Measurements from ENCODE around the gene LGALS14.
"Not testable (repeated sequence)": the region's sequence is repeated elsewhere in the genome, so short reads cannot be mapped to it uniquely, and the experiment has no call there.

The LGALS14 gene, protein sequence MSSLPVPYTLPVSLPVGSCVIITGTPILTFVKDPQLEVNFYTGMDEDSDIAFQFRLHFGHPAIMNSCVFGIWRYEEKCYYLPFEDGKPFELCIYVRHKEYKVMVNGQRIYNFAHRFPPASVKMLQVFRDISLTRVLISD

DNA sequence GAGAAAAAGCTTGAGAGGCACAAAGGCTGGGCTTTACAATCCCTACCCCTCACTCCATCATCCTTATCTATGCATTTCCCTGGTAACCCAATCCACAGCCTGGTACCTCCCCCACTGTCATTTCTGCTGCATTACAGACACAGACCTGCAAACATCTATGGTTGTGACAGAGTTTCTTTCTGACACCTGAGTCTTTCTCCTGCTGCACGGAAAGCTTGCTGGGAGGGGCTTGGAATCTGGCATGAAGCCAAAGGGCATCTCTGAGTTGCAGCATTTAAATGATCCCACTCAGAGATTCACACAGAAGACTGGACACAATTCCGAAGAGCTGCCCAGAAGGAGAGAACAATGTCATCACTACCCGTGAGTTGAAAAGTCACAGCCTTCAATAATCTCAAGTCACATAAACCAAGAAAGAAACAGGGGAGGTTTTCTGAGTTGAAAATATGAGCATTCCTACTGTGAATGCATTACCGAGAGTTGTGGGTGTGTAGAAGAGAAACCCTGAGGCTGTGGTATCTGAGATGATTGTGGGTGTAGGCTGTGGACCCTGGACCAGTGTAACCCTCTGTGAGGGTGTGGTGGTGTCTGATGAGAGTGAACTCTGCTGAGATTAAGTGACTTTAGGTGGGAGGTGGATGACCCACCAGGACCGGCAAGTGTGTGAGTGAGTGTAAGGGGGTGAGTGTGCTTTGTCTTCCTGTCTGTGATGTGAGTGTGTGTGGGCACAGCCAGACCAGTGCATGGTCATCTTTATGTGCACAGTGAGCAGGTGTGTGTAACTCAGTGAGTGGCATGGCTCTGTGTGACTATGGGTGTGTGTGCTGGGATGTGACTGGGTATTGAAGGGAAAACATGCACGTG, at the start of gene LGALS14:
Gene LGALS14, plus strand, starts transcription at position 301 of the 864 bp plus-strand sequence. Its CDS starts 48 bp downstream, at position 349.
- no peak for DNase-seq

DNA sequence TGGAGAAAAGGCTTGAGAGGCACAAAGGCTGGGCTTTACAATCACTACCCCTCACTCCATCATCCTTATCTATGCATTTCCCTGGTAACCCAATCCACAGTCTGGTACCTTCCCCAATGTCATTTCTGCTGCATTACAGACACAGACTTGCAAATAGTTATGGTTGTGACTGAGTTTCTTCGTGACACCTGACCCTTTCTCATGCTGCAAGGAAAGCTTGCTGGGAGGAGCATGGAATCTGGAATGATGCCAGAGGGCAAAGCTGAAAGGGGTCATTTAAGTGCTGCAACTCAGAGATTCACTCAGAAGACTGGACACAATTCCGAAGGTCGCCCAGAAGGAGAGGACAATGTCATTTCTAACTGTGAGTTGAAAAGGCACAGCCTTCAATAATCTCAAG, 48.7 kb upstream of the LGALS14 start, which contains the start of gene LGALS16:
Gene LGALS16, plus strand, starts transcription at position 301 of the 400 bp plus-strand sequence. Its CDS starts 49 bp downstream, at position 350.
- DNase-seq, result no peak

DNA sequence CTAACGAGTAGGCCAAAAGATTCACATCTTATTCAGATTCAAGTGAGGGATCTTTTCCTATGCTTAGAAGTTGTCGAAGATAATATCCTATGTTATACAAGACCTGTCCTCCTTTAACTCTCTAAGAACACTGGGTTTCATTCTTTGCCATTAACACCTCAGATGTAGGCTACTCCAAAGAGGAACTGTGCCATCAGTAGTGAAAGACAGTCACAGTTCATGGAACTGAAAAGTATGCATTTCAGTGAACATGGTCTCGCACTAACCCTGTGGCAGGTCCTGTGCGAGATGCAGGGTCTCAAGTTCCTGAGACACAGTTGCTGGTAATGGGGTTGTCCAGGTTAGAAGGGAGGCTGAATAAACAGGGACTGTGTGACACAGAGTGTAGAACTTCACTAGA, 44.5 kb upstream of the LGALS14 start:
- no peak for DNase-seq

DNA sequence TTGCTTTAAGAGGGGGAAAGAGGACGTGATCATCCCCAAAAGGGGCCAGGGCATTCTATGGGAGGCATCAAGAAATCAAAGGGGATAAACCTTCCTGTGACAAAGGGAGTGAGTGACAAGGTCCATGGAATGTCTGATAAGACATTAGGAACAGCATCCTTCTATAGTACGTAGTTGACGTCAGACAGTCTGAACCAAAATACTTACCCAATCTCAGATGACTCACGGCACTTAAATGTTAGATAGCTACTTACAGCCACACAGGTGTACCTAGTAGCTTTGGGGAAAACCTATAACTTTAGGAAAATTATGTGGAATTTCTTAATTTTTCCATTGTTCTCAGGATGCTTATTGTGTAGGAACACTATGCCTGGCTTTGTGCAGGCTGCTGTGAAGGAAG, 43.6 kb upstream of the LGALS14 start:
- DNase-seq, result no peak

DNA sequence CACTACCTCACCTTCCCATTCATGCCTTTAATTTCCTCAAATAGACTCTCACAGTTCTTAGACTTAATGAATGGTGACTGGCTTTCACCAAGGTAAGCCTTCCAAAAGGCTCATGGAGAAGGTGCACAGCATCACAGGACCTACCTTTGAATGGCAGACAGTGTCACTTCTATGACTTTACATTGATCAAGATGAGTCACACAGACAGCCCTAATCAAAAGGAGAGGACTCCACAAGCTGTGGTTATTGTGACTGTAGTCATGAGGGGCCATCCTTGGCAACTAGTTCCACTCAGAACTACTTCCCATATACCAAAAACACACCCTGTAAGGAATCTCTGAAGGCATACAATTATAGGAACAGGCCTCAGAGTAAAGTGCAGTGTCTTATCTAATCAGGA, 42.7 kb upstream of the LGALS14 start:
- no peak for DNase-seq

DNA sequence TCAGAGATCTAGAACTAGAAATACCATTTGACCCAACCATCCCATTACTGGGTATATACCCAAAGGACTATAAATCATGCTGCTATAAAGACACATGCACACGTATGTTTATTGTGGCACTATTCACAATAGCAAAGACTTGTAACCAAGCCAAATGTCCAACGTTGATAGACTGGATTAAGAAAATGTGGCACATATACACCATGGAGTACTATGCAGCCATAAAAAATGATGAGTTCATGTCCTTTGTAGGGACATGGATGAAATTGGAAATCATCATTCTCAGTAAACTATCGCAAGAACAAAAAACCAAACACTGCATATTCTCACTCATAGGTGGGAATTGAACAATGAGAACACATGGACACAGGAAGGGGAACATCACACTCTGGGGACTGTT, 34.4 kb upstream of the LGALS14 start:
- not testable (repeated sequence) for DNase-seq

DNA sequence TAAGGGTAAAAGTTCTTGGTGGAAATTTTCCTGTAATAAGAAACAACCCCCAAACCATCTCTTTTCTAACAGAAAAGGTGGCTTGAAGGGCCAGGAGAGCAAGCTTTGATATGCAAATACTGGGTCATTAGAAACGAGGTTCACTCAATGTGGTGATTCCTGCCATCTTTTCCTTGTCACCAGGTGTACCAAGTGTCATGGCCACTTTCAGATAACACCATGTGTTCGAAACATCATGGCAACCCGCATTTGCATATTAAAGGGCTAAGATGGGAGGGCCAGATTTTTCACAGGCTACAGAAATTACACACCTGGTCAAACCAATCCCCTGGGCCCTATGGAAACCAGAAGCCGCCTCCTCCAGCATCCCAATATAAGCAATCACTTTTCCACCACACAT, 33.3 kb upstream of the LGALS14 start:
- DNase-seq, result no peak

DNA sequence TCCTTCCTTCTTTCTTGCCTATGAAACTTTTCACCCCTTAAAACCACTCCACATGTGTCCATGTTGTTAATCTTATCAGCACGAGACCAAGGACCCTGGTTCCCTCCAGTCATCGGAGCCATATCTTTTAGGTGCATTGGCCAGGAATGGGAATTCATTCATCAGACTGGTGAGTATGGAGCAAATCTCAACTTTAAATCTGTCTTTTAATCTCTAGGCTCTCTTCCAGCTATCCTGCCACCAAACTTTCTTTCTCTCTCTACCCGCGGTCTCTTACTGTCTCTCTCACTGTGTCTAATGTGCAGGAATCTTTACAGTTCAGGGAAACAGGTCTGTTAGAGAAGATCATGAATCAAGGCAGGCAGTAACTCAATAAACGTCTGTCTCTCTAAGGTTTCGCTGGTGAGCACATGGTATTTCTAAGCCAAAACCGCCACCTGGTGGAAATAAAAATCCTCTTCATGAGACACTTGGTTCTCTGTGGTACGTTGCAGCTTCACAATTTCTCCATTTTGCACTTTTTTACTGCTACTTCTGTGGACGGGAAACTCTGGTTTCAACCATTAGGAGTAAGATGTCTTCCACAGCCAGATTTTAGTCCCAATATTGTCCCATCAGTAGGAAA, 32.4 kb upstream of the LGALS14 start:
- DNase-seq, result no peak

DNA sequence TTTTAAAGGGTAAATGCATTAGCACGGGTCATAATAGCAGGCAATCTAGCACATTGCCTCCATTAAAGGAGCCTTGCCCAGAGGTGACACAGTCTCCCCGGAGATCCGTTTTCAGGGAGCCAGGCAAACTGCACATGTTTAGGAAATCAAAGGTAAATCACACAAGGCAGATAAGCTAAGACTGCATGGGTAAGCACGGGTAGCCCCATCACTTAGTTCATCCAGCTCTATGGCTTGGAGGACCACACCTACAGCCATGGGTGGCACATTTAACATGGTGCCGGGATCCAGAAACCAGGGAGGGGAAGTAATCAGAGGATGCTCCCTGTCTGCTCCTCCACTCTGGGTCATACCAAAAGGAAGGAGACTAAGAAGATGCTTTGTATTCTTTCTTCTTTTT, 31.8 kb upstream of the LGALS14 start:
- DNase-seq, result no peak

DNA sequence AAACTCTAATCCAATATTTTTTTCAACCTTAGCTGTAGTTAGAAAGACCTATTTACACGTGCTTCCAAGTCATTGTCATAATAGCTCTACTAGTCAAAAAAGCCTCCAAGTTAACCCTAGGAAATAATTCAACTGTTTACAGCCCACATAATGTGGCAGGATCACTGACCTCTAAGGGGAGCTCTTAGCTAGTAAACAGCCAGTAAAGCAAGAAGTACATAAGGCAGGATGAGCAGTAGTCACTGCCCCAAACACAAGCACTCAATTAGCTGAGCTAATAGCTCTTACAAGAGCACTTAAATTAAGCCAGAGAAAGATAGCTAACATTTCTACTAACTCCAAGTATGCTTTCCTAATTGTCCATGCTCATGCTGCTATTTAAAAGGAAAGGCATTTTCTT, 30.4 kb upstream of the LGALS14 start:
- DNase-seq, result not testable (repeated sequence)

DNA sequence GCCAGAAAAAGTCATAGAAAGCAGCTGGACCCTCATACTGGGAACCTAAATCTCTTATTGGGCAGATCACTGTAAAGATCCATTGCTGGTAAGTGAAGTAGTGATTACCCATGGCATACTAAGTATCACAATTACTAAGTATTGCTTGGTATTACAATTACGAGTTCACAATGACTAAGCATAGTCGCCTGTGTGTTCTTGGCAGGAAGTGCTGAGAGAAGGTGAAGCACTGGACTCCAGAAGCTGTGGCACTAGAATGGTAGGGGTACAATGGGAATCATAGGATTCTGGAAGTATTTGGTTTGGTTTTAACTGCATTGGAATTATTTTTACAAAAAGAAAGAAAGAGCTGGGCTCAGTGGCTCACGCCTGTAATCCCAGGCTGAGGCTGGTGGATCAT, 28.3 kb upstream of the LGALS14 start:
- DNase-seq, result no peak

DNA sequence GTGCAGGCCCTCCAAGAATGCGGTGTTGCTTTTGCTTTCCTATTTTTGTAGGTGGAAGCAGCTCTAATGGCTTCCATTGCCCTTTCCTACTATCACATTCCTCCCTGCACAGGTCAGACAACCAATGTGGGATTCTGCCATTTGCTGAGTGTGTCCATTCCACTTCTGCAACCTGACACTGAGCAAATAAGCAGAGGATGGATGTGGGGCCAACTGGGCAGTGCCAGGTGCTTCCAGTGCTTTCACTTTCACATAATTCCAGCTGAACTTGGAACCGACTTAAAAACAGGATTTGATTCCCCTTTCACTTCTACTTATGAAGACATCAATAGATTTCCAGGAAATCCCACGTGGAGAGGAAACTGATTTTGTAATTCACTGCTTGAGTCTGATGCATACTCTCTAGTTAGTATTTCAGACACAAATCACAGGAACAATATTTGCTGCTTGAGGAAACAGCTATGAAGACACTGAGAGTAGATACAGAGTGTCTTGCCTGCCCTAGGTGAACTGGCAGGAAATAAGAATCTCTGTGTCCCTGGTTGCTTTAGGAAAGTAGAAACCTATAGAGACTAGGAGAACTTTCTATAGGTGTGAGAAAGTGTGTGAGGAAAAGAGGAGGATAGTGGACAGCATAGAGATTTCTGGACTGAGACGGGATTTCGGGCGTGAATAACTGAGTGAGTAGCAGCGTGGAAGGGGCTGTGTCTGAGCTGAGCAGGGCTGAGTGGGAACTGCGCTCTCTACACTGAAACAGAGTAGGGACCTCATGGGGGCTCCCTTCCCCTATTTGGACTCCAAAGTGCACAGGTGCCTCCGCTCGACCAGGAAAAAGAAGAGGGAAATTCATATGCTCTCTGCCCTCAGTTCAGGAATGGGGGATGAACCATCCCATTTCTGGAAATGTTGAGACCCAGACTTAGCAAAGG, 26.1 kb upstream of the LGALS14 start:
- DNase-seq, result no peak

DNA sequence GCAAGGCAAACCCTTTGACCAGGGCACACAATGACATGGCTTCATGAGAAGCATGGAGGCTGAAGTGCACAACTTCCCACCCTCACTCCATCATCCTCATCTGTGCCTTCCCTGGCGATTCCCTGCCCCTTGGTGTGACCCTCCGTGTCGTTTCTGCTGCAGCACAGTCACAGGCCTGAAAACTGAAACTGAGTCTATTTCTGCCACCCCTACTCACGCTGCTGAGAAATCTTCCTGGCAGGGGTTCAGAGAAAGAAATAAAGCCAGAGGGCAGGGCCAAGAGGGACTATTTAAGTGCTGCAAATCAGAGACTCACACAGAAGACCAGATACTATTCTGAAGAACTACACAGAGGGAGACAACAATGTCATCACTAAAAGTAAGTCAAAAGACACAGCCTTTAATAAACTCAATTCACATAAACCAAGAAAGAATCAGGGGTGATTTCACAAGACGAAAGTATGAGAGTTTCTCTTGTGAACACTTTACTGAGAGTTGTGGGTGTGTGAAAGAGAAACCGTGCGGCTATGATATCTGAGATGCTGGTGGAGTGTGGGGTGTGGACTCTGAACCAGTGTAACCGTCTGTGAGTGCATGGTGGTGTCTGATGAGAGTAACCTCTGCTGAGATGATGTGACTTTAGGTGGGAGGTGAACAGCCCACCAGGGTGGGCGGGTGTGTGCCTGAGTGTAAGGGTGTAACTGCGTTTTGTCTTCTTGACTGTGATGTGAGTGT, 25.1 kb upstream of the LGALS14 start:
- no peak for DNase-seq

DNA sequence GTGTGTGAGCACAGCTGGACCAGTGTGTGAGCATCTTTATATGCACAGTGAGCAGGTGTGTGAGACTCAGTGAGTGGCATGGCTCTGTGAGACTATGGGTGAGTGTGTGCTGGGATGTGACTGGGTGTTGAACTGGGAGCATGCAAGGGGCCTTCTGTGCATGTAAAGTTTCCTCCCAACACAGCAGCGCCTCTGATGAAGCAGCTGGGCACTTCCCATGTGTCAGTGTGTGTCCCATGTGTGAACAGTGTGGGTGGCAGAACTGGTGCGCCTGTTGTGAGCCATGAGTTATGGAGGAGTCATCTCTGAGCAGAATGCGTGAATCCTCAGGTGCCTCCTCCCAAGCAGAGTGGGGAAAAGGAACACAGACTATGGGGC, 24.5 kb upstream of the LGALS14 start:
- DNase-seq, result no peak

DNA sequence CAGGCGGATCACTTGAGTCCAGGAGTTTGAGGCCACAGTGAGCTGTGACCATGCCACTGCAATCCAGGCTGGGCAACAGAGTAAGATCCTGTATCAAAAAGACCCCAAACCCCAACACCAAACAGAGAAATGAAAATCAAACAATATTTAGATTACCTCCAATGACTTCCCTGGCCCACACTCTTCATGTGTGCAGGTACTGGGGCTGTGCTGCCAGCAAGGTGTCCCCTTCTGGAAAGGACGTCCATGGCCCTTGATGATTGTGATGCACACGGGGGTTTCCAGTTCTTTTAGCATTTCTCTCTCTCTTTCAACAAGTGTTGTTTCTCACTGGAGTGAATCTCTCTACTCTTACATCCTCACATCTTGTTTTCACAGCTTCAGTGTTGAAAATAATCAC, 23.7 kb upstream of the LGALS14 start:
- no peak for DNase-seq

DNA sequence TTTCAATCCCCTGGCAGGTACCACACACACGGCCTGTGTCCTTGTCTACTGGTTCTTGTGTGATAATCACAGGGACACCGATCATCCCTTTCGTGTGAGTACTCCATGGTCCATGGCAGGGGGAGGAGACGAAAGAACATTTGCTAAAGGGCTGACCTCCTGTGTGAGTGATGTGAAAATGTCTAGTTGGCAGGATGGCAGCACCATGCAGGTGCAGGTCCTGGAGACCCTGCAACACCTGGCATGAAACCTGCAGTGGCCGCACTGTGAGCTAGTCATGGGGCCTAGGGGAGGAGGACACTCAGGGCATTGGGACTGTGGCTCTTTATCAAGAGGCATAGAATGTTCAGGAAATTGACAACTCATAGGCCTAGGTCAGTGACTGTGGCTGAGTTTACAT, 22.9 kb upstream of the LGALS14 start:
- no peak for DNase-seq

DNA sequence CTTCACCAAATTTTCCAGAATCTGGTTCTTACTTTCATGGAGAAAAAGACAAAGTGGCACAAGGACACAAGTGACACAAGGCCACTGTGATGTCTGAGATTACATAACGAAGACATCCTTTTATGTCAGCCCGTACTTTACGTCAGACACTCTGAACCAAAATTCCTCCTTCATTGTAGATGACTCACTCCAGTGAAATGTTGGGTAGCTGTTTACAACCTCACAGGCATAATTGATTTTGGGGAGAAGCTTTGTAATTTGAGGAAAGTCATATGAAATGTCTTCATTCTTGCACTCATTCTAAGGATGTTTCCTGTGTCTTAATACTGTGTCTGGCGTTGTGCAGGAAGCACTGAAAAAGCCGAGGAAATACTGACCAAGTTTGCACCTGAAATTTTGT, 20.0 kb upstream of the LGALS14 start:
- DNase-seq, result no peak

DNA sequence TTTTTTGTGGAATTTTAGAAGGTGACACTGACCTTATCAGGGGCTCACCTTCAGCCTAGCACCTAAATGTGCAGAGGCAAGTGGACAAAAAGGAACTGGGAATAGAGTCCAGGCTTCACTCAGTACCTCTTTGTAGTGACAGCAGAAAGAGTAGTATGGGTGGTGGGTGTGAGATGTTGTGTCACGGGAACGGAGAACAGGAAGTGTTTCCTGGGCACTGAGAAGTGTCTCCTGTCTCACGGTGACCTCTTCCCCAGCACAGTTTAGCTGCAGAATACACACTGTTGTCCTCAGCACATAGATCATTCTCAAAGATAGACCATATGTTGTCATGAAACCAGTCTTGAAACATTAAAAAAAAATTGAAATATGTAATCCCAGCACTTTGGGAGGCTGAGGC, 17.5 kb upstream of the LGALS14 start:
- DNase-seq, result no peak

DNA sequence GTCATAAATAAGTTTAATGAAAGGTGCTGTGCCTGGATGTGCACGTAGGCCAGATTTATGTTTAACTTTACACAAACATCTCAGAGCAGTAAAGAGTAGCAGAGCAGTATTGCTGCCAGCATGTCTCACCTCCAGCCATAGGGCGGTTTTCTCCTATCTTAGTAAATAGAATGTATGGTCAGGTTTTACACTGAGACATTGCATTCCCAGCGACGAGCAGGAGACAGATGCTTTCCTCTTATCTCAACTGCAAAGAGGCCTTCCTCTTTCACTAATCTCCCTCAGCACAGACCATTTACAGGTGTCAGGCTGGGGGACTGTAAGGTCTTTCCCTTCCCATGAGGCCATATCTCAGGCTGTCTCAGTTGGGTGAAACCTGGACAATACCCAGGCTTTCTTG, 15.6 kb upstream of the LGALS14 start:
- DNase-seq, result not testable (repeated sequence)

DNA sequence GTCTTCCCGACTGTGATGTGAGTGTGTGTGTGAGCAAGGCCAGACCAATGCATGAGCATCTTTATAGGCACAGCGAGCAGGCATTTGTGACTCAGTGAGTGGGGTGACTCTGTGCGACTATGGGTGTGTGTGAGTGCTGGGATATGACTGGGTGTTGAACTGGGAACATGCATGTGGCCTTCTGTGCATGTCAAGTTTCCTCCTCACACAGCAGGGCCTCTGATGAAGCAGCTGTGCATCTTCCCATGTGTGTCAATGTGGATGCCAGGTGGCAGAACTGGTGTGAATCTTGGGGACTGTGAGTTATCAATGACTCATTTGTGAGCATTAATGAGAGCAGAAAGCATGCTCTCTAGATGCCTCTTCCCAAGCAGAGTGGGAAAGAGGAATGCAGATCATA, 12.1 kb upstream of the LGALS14 start:
- no peak for DNase-seq

DNA sequence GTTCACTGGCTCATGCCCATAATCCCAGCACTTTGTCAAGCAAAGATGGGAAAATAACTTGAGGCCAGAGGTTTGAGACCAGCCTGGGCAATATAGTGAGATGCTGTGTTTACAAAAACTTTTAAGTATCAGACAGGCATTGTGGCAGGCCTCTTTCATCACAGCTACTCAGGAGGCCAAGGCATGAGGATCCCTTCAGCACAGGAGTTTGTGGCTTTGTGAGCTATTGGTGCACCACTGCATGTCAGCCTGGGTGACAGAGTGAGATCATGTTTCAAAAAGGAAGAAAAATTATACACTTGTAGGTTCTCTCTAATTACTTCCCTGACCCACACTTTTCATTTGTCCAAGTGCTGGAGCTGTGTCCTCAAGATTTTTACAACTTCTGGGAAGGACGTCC, 11.5 kb upstream of the LGALS14 start:
- DNase-seq, result no peak

DNA sequence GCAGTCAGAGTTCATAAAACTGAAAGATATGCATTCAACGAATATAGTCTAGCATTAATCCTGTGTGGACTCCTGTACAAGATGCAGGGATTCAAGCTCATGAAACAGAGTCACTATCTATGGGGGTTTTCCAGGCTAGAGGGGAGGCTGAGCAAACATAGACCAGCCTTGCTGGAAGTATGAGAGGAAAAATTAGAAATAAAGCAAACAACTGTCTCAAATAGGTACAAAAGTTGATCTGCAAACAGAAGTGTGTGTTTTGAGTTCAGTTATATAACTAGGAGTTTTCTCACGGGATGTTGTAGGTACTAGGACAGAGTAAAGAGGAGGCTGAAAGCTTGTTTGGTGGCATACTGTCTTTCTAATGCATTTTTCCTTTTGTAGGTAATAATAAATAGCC, 8.5 kb upstream of the LGALS14 start:
- DNase-seq, result no peak
